BE2C (cell line): ENCODE results near the gene OR3A3.

Experiments
- DNase-seq: peaks from one replicate; pipeline ENCODE4 v3.0.0-alpha.2; 2020
- H3K27me3 ChIP-seq: fragments of 250-450 bp; sonication (Bioruptor Pico); 2 replicates; pipeline ENCODE4 v1.5.1; 2020; ENCODE audit warnings: mild to moderate bottlenecking
- H3K36me3 ChIP-seq: fragments of 250-450 bp; sonication (Bioruptor Pico); 2 replicates; pipeline ENCODE4 v1.5.1; 2020; ENCODE audit warnings: mild to moderate bottlenecking
- H3K4me1 ChIP-seq: fragments of 250-450 bp; sonication (Bioruptor Pico); 2 replicates; pipeline ENCODE4 v1.5.1; 2020
- H3K4me3 ChIP-seq: 2 replicates; pipeline ENCODE4 v1.5.1; 2011; ENCODE audit warnings: low read depth, low read length
- H3K9me3 ChIP-seq: fragments of 250-450 bp; sonication (Bioruptor Pico); 2 replicates; pipeline ENCODE4 v1.5.1; 2020
- CTCF ChIP-seq: IDR thresholded peaks from 2 replicates; pipeline ENCODE4 v1.5.1; 2012; ENCODE audit warnings: mild to moderate bottlenecking, low read depth, low read length

OR3A3 gene

GRCh38 chr17:3469529-3469928, 58.4 kb downstream of the OR3A3 start:
- Histone ChIP-seq H3K4me1 (no peaks in the 10 kb centered on the region), H3K9me3 (no peaks in the 10 kb centered on the region), H3K27me3 (no peaks in the 10 kb centered on the region), H3K4me3 (no peak overlapping the region), H3K36me3 (no peaks in the 10 kb centered on the region)
- no peak for DNase-seq
- TF ChIP-seq CTCF, result no peak

- H3K27me3 ChIP-seq, result no peaks in the 10 kb centered on the region
Measured at GRCh38 chr17:3471599-3471998, 60.4 kb downstream of the OR3A3 start, which contains the start of gene SPATA22. Gene SPATA22, minus strand, starts transcription at chr17:3471819. Its CDS starts 2,494 bp downstream, at chr17:3469325.

GRCh38 chr17:3472137-3472536, 61.0 kb downstream of the OR3A3 start:
- no peaks in the 10 kb centered on the region for H3K4me1 ChIP-seq
- no peak for TF ChIP-seq CTCF
- H3K4me3 ChIP-seq, result no peak overlapping the region
- H3K27me3 ChIP-seq, result no peaks in the 10 kb centered on the region
- H3K9me3 ChIP-seq, result no peaks in the 10 kb centered on the region
- DNase-seq, result no peak
- no peaks in the 10 kb centered on the region for H3K36me3 ChIP-seq

More at GRCh38 chr17:3471599-3471998, 60.4 kb downstream of the OR3A3 start, which contains the start of gene SPATA22:
- H3K4me3 ChIP-seq, result no peak within 1 kb of the TSS
- H3K36me3 ChIP-seq, result no peaks in the 10 kb centered on the region
- no peak for TF ChIP-seq CTCF
- no peaks in the 10 kb centered on the region for H3K9me3 ChIP-seq
- no peak for DNase-seq
- H3K4me1 ChIP-seq, result no peaks in the 10 kb centered on the region
